CD4-positive, alpha-beta memory T cell (primary cell): ENCODE measurements around the gene ASB4. TPM values are rescaled to one million over a fixed set of nuclear protein-coding genes. Genes with fewer than 3 reads are reported as not detected.

Source experiments
- CTCF ChIA-PET: fragments of 350-600 bp; sonication (Branson Sonifier 250); formaldehyde crosslinking; loops from one replicate; lab custom pipeline; 2021; ENCODE audit warnings: inconsistent platforms; ENCODE audit not compliant: partially characterized antibody; lab: Charles Lee
- POLR2A ChIA-PET: fragments of 350-600 bp; sonication (Branson Sonifier 250); formaldehyde crosslinking; loops from one replicate; lab custom pipeline; 2021; ENCODE audit not compliant: partially characterized antibody; lab: Charles Lee
- DNase-seq, 5 donors: peaks; one replicate each; pipeline versions ENCODE4 v3.0.0 to v3.0.0-alpha.2; 2020 to 2022; ENCODE audit warnings: mixed read lengths in 1 of 5
- H3K27ac ChIP-seq: one replicate; pipeline ENCODE4 v1.7.0; 2013; ENCODE audit warnings: low read depth, low read length
- H3K27me3 ChIP-seq: 2 replicates; pipeline ENCODE4 v1.7.0; 2013; ENCODE audit warnings: mild to moderate bottlenecking, low read length, moderate library complexity; ENCODE audit not compliant: insufficient read depth
- H3K36me3 ChIP-seq: 2 replicates; pipeline ENCODE4 v1.7.0; 2013; ENCODE audit warnings: mild to moderate bottlenecking, low read length, moderate library complexity; ENCODE audit not compliant: insufficient read depth
- H3K4me1 ChIP-seq: 2 replicates; pipeline ENCODE4 v1.7.0; 2013; ENCODE audit warnings: mild to moderate bottlenecking, low read length, moderate library complexity; ENCODE audit not compliant: insufficient read depth
- H3K4me3 ChIP-seq, 2 donors: one replicate each; pipeline ENCODE4 v1.7.0; 2013; ENCODE audit warnings: low read length in 2 of 2, mild to moderate bottlenecking in 1 of 2
- H3K9me3 ChIP-seq, 2 donors: one replicate each; pipeline ENCODE4 v1.7.0; 2013; ENCODE audit warnings: low read length in 2 of 2, control low read depth in 1 of 2; ENCODE audit not compliant: control insufficient read depth in 1 of 2
- H3K27ac Mint-ChIP-seq, 7 donors: one replicate each; pipeline ENCODE4 v1.8.0; 2020 to 2021; ENCODE audit warnings: mixed read lengths in 7 of 7, mild to moderate bottlenecking in 6 of 7, inconsistent platforms in 3 of 7, moderate library complexity in 3 of 7
- H3K27me3 Mint-ChIP-seq, 2 donors: one replicate each; pipeline ENCODE4 v1.8.0; 2020 to 2021; ENCODE audit warnings: mixed read lengths in 2 of 2
- H3K36me3 Mint-ChIP-seq, 2 donors: one replicate each; pipeline ENCODE4 v1.8.0; 2020 to 2021; ENCODE audit warnings: mixed read lengths in 2 of 2, inconsistent platforms in 1 of 2, mild to moderate bottlenecking in 1 of 2
- H3K4me1 Mint-ChIP-seq, 4 donors: one replicate each; pipeline ENCODE4 v1.8.0; 2020 to 2021; ENCODE audit warnings: mixed read lengths in 4 of 4, mild to moderate bottlenecking in 1 of 4
- H3K4me3 Mint-ChIP-seq, 8 donors: one replicate each; pipeline ENCODE4 v1.8.0; 2020 to 2021; ENCODE audit warnings: mixed read lengths in 8 of 8, mild to moderate bottlenecking in 7 of 8, moderate library complexity in 6 of 8, inconsistent platforms in 3 of 8
- H3K9me3 Mint-ChIP-seq, 8 donors: one replicate each; pipeline ENCODE4 v1.8.0; 2020 to 2021; ENCODE audit warnings: mixed read lengths in 8 of 8, mild to moderate bottlenecking in 5 of 8, inconsistent platforms in 3 of 8, moderate library complexity in 1 of 8
- intact Hi-C: fragments of 100-400 bp; cut with micrococcal nuclease; formaldehyde crosslinking; loops from one replicate; pipeline ENCODE4 v1.15.1; 2023
- polyA plus RNA-seq, 2 donors: library from polyadenylated mRNA; unstranded; fragments of 300-500 nt; fragmentation: Illumina TruSeq; gene quantifications; one replicate each; pipeline ENCODE4 v1.2.3, GENCODE V29; 2021
- total RNA-seq, 2 experiments: library from RNA; stranded (reverse); gene quantifications; one replicate each; pipeline ENCODE4 v1.2.3, GENCODE V29; 2021

Gene ASB4
- total and polyA plus RNA-seq, 4 experiments from 2014 or later: not detected

DNA sequence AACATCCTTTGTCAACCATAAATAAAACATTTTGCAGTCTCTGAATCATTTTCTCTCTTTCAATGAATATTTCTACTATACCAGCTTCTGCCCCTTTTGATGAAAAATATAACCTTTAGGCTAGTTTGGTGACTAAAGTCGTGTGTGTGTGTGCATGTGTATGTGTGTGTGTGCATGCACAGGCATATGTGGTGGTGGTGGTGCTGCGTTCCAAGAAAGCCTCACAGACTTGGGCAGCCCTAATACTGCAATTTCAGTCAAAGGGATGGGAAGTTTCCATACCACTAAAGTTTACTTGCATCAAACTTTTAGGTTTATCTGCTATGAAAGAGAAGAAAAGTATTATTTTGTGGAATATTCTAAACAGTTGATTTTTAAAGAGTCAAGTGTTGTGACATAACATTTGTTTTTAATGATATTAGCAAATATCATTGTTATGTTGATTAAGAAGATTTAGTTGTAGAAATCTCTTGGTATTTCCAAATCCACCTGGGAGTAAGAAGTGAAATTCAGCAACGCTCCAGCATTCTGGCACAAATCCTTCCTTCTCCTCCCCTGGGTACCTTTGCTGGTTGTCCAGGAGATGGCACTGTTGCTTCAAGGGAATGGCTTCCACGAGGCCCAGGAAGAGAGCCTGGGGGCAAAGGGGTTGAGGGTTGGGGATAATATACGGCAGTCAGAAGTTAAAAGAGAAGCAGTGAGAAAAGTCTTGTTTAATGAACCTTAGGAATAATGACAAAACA, 41.5 kb downstream of the ASB4 start:
- no peak overlapping the region for H3K27ac Mint-ChIP-seq
- peaks cover 2 to 3% of the 10 kb centered on the region in 2 donors for H3K27me3 Mint-ChIP-seq
- no peaks in the 10 kb centered on the region for H3K36me3 ChIP-seq
- no peaks in the 10 kb centered on the region for H3K36me3 Mint-ChIP-seq
- H3K4me3 ChIP-seq: no peak overlapping the region
- no peak overlapping the region for H3K27ac ChIP-seq
- H3K9me3 Mint-ChIP-seq: no peaks in the 10 kb centered on the region
- no peaks in the 10 kb centered on the region for H3K4me1 ChIP-seq
- H3K4me3 Mint-ChIP-seq: no peak overlapping the region
- H3K9me3 ChIP-seq: no peaks in the 10 kb centered on the region
- no peaks in the 10 kb centered on the region for H3K27me3 ChIP-seq
- POLR2A ChIA-PET: no interaction called here
- CTCF ChIA-PET: interaction anchor here (0.7 to 2.6 kb wide), 2 partner anchors 16 to 163 kb away, joined by 3 to 11 read pairs; no protein-coding TSS in a partner anchor
- no peaks in the 10 kb centered on the region for H3K4me1 Mint-ChIP-seq
- intact Hi-C loops: no loop called here
- DNase-seq: no peak

DNA sequence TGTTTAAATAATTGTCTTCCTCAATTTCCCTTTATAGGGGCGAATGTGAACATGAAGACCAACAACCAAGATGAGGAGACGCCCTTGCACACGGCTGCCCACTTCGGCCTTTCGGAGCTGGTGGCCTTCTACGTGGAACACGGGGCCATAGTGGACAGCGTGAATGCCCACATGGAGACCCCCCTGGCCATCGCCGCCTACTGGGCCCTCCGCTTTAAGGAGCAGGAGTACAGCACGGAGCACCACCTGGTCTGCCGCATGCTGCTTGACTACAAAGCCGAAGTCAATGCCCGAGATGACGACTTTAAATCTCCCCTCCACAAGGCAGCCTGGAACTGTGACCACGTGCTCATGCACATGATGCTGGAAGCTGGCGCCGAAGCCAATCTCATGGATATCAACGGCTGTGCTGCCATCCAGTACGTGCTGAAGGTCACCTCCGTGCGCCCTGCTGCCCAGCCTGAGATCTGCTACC, 42.1 kb downstream of the ASB4 start:
- H3K4me3 ChIP-seq: no peak overlapping the region
- Mint-ChIP-seq H3K4me1 (no peaks in the 10 kb centered on the region), H3K27ac (no peak overlapping the region), H3K27me3 (peaks cover 2 to 3% of the 10 kb centered on the region in 2 donors), H3K36me3 (no peaks in the 10 kb centered on the region), H3K9me3 (no peaks in the 10 kb centered on the region), H3K4me3 (no peak overlapping the region)
- H3K4me1 ChIP-seq: no peaks in the 10 kb centered on the region
- no peak overlapping the region for H3K27ac ChIP-seq
- POLR2A ChIA-PET: no interaction called here
- no peaks in the 10 kb centered on the region for H3K9me3 ChIP-seq
- intact Hi-C loops: no loop called here
- DNase-seq: no peak
- CTCF ChIA-PET: interaction anchor here (0.9 to 2.3 kb wide), 2 partner anchors 14 to 16 kb away, joined by 3 to 19 read pairs; no protein-coding TSS in a partner anchor
- no peaks in the 10 kb centered on the region for H3K27me3 ChIP-seq
- no peaks in the 10 kb centered on the region for H3K36me3 ChIP-seq

DNA sequence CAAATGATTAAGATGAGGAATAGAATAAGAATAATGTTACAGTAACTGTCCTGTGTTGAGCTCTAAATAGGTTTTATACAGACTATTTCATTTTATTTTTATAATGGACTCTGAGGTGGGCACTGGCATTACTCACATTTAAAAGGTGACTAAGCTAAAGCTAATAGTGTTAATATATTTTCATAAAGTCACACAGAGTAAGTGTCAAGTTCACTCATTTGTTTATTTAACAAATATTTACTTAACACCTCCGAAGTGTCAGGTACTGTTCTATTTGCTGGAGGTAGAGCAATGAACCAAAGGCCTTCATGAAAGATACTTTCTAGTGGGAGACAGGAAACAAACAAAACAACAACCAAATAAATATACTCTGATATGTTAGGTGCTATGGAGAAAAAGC, 44.0 kb downstream of the ASB4 start:
- Histone ChIP-seq H3K4me1 (no peaks in the 10 kb centered on the region), H3K9me3 (no peaks in the 10 kb centered on the region), H3K36me3 (no peaks in the 10 kb centered on the region), H3K4me3 (no peak overlapping the region), H3K27ac (no peak overlapping the region), H3K27me3 (no peaks in the 10 kb centered on the region)
- H3K4me3 Mint-ChIP-seq: no peak overlapping the region
- no peaks in the 10 kb centered on the region for H3K36me3 Mint-ChIP-seq
- POLR2A ChIA-PET: no interaction called here
- peak overlapping the region in 1 of 7 donors; percentile 45 for H3K27ac Mint-ChIP-seq
- peaks cover 0 to 2% (median 0%) of the 10 kb centered on the region in 8 donors for H3K9me3 Mint-ChIP-seq
- no peak for DNase-seq
- H3K27me3 Mint-ChIP-seq: peaks cover 3 to 5% of the 10 kb centered on the region in 2 donors
- no peaks in the 10 kb centered on the region for H3K4me1 Mint-ChIP-seq
- intact Hi-C loops: no loop called here
- CTCF ChIA-PET: interaction anchor here (2.3 kb wide), 1 partner anchor 18 kb away, joined by 19 read pairs; no protein-coding TSS in a partner anchor

DNA sequence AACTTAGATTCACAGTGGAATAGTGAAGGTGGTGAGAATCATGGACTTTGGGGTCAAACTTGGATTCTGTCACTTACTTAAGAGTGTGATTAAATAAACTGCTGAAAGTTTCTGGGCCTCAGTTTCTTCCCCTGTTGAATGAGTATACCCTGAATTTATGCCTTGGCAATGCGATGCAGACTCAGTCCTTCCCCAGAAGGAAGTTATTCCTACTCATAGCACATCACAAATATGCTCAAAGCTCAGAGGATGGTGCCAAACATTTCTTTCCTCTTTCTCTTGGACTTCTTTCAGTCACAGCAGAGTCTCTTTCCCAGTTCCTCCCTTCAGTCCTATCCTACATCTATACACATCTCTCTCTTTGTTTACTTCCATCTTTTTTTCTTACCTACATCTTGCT, 45.1 kb downstream of the ASB4 start:
- Mint-ChIP-seq H3K4me3 (no peak overlapping the region), H3K9me3 (peaks cover 0 to 2% (median 0%) of the 10 kb centered on the region in 8 donors), H3K27me3 (peaks cover 3 to 5% of the 10 kb centered on the region in 2 donors), H3K4me1 (no peaks in the 10 kb centered on the region), H3K36me3 (no peaks in the 10 kb centered on the region), H3K27ac (no peak overlapping the region)
- Histone ChIP-seq H3K4me3 (no peak overlapping the region), H3K27me3 (no peaks in the 10 kb centered on the region), H3K4me1 (no peaks in the 10 kb centered on the region), H3K9me3 (no peaks in the 10 kb centered on the region), H3K27ac (no peak overlapping the region), H3K36me3 (no peaks in the 10 kb centered on the region)
- POLR2A ChIA-PET: no interaction called here
- CTCF ChIA-PET: no interaction called here
- intact Hi-C loops: no loop called here
- DNase-seq: no peak

DNA sequence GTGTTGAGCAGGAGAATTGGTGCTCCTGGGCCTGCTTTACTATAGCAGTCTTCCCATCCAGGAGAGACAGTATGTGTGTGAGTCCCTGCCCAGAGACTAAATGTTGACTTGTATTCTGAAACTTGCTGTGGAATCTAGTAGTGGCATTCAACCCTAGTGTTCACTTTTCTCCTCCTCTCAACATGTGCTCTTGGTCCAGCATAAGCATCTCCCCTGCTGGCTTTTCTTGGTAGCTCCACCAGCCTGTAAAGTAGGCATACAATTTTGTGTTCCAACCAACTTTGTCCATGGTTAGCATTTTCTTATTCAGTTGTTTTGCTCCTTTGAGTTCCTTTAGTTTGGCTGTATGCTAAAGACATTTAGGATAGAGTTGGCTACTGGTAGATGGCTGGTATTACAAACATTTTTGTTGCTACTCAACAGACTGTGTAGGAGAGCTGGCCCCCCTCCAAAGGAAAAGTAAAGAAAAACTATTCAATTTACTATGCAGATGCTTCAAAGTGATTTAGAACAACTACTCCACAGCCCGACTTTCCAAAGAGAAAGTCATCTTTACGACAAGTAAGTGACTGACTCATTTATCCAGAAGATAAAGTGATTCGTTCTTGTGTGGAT, 46.0 kb downstream of the ASB4 start:
- Mint-ChIP-seq H3K4me3 (no peak overlapping the region), H3K36me3 (no peaks in the 10 kb centered on the region), H3K27me3 (peaks cover 4 to 5% of the 10 kb centered on the region in 2 donors), H3K9me3 (peaks cover 0 to 2% (median 0%) of the 10 kb centered on the region in 8 donors), H3K4me1 (no peaks in the 10 kb centered on the region), H3K27ac (no peak overlapping the region)
- intact Hi-C loops: no loop called here
- POLR2A ChIA-PET: no interaction called here
- DNase-seq: no peak
- Histone ChIP-seq H3K27ac (no peak overlapping the region), H3K36me3 (no peaks in the 10 kb centered on the region), H3K9me3 (no peaks in the 10 kb centered on the region), H3K4me3 (no peak overlapping the region), H3K4me1 (no peaks in the 10 kb centered on the region), H3K27me3 (no peaks in the 10 kb centered on the region)
- CTCF ChIA-PET: interaction anchor here (0.8 kb wide), 1 partner anchor 9 kb away, joined by 4 read pairs; no protein-coding TSS in a partner anchor

DNA sequence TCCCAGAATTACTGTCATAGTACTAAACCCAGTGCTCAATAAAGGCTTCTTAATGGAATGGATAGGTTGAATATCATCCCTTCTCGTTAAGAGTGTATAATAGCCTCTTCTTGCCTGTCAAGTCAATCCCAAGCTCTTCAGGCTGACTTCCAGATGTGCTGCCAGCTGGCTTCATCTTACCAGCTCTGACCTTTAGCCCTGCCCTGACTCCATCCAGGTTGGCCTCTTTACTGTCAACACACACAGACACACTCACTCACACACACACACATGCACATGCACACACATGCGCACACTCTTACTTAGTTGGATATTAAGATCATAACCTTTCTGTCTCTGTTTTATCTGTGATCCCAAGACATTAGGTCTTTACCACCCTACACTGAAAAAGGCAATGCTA, 49.1 kb downstream of the ASB4 start:
- Mint-ChIP-seq H3K9me3 (peaks cover 0 to 2% (median 0%) of the 10 kb centered on the region in 8 donors), H3K27me3 (peaks cover 3% of the 10 kb centered on the region in 2 donors), H3K36me3 (no peaks in the 10 kb centered on the region), H3K4me1 (no peaks in the 10 kb centered on the region), H3K4me3 (no peak overlapping the region), H3K27ac (no peak overlapping the region)
- DNase-seq: no peak
- ChIA-PET CTCF (no interaction called here), POLR2A (no interaction called here)
- Histone ChIP-seq H3K9me3 (no peaks in the 10 kb centered on the region), H3K27ac (no peak overlapping the region), H3K4me1 (no peaks in the 10 kb centered on the region), H3K36me3 (no peaks in the 10 kb centered on the region), H3K27me3 (no peaks in the 10 kb centered on the region), H3K4me3 (no peak overlapping the region)
- intact Hi-C loops: no loop called here

DNA sequence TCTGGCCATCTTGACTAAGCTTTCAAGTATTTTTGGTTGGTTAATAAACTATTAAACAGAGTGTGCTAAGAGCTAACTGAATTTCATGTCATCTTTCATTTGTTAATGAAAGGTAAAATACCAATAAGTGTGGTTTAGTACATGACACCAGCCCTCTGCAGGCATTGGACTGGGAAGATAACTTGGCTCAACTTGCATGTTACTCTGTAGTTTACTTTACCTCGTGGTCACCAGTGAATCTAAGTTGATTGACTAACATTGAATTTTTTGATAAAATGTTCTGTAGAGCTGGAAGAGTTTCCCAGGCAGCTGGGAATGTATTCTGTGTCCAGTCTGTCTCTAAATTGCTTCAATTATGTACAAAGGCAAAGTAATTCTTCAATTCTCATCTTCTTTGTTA, 49.9 kb downstream of the ASB4 start:
- ChIA-PET CTCF (no interaction called here), POLR2A (no interaction called here)
- Mint-ChIP-seq H3K27ac (no peak overlapping the region), H3K9me3 (peaks cover 0 to 2% (median 0%) of the 10 kb centered on the region in 8 donors), H3K27me3 (peaks cover 3 to 5% of the 10 kb centered on the region in 2 donors), H3K36me3 (no peaks in the 10 kb centered on the region), H3K4me3 (no peak overlapping the region), H3K4me1 (no peaks in the 10 kb centered on the region)
- no peaks in the 10 kb centered on the region for H3K9me3 ChIP-seq
- intact Hi-C loops: no loop called here
- DNase-seq: no peak
- H3K27ac ChIP-seq: no peak overlapping the region
- no peaks in the 10 kb centered on the region for H3K36me3 ChIP-seq
- no peak overlapping the region for H3K4me3 ChIP-seq
- H3K4me1 ChIP-seq: no peaks in the 10 kb centered on the region
- H3K27me3 ChIP-seq: no peaks in the 10 kb centered on the region
